HG03378 (cell line): Measurements from ENCODE around the gene CASZ1.

Experiments used
- ATAC-seq: cut with Tn5 transposase; IDR thresholded peaks from one replicate; pipeline ENCODE4 v1.9.1; 2021; ENCODE audit warnings: mild to moderate bottlenecking, moderate library complexity; ENCODE audit not compliant: unreplicated experiment

Gene CASZ1

GRCh38 chr1:10628685-10629084, 167.8 kb downstream of the CASZ1 start:
- no peak for ATAC-seq

- no peak for ATAC-seq
Observed at GRCh38 chr1:10626791-10627410, 169.5 kb downstream of the CASZ1 start.

- no peak for ATAC-seq
Observed at GRCh38 chr1:10626131-10626731, 170.2 kb downstream of the CASZ1 start.

GRCh38 chr1:10625554-10625953, 170.9 kb downstream of the CASZ1 start:
- no peak for ATAC-seq

GRCh38 chr1:10625076-10625475, 171.4 kb downstream of the CASZ1 start:
- ATAC-seq: no peak

- no peak for ATAC-seq
Observed at GRCh38 chr1:10624256-10625050, 172.0 kb downstream of the CASZ1 start.

- no peak for ATAC-seq
Observed at GRCh38 chr1:10623686-10624145, 172.7 kb downstream of the CASZ1 start.

GRCh38 chr1:10622910-10623685, 173.3 kb downstream of the CASZ1 start:
- no peak for ATAC-seq

- no peak for ATAC-seq
Observed at GRCh38 chr1:10621906-10622305, 174.5 kb downstream of the CASZ1 start.

GRCh38 chr1:10620776-10621175, 175.7 kb downstream of the CASZ1 start:
- ATAC-seq: no peak

- ATAC-seq: no peak
Observed at GRCh38 chr1:10617931-10618885, 178.2 kb downstream of the CASZ1 start.

- ATAC-seq: no peak
Observed at GRCh38 chr1:10617318-10617717, 179.1 kb downstream of the CASZ1 start.

- no peak for ATAC-seq
Observed at GRCh38 chr1:10616696-10617095, 179.8 kb downstream of the CASZ1 start.

- no peak for ATAC-seq
Observed at GRCh38 chr1:10615932-10616671, 180.3 kb downstream of the CASZ1 start.

GRCh38 chr1:10615332-10615731, 181.1 kb downstream of the CASZ1 start:
- no peak for ATAC-seq

- no peak for ATAC-seq
Observed at GRCh38 chr1:10614377-10615225, 181.8 kb downstream of the CASZ1 start.

- no peak for ATAC-seq
Observed at GRCh38 chr1:10613861-10614260, 182.6 kb downstream of the CASZ1 start.

GRCh38 chr1:10613340-10613739, 183.1 kb downstream of the CASZ1 start:
- no peak for ATAC-seq
